Activated CD4-positive, alpha-beta memory T cell treated with anti-CD3 and anti-CD28 coated beads, Interleukin-2, amount 10 ng/mL, durations not matched to agents 7 days and 5 days (primary cell): Measurements from ENCODE around the gene CDC45. TPM values are rescaled to one million over a fixed set of nuclear protein-coding genes. Genes with fewer than 3 reads are reported as not detected.

Experiments used
- CTCF ChIA-PET: fragments of 350-600 bp; sonication (Branson Sonifier 250); formaldehyde crosslinking; loops from one replicate; lab custom pipeline; 2021; ENCODE audit warnings: antibody characterized with exemption, inconsistent platforms; lab: Charles Lee
- POLR2A ChIA-PET: fragments of 350-600 bp; sonication (Branson Sonifier 250); formaldehyde crosslinking; loops from one replicate; lab custom pipeline; 2021; ENCODE audit warnings: antibody characterized with exemption; lab: Charles Lee
- DNase-seq: peaks from one replicate; pipeline ENCODE4 v3.0.0-alpha.2; 2020
- H3K27ac Mint-ChIP-seq: one replicate; pipeline ENCODE4 v1.8.0; 2021; ENCODE audit warnings: mild to moderate bottlenecking, mixed read lengths
- H3K27me3 Mint-ChIP-seq: one replicate; pipeline ENCODE4 v1.8.0; 2021; ENCODE audit warnings: mixed read lengths
- H3K36me3 Mint-ChIP-seq: one replicate; pipeline ENCODE4 v1.8.0; 2021; ENCODE audit warnings: low read depth, mixed read lengths
- H3K4me1 Mint-ChIP-seq: one replicate; pipeline ENCODE4 v1.8.0; 2021; ENCODE audit warnings: mixed read lengths
- H3K4me3 Mint-ChIP-seq: one replicate; pipeline ENCODE4 v1.8.0; 2021; ENCODE audit warnings: mild to moderate bottlenecking, mixed read lengths
- H3K9me3 Mint-ChIP-seq: one replicate; pipeline ENCODE4 v1.8.0; 2021; ENCODE audit warnings: mixed read lengths
- total RNA-seq, 2 experiments: library from RNA; stranded (reverse); gene quantifications; one replicate each; pipeline ENCODE4 v1.2.3, GENCODE V29; 2021

The CDC45 gene
- total RNA-seq, 2 experiments from 2014 or later, result 53.2 to 56.2 TPM

DNA sequence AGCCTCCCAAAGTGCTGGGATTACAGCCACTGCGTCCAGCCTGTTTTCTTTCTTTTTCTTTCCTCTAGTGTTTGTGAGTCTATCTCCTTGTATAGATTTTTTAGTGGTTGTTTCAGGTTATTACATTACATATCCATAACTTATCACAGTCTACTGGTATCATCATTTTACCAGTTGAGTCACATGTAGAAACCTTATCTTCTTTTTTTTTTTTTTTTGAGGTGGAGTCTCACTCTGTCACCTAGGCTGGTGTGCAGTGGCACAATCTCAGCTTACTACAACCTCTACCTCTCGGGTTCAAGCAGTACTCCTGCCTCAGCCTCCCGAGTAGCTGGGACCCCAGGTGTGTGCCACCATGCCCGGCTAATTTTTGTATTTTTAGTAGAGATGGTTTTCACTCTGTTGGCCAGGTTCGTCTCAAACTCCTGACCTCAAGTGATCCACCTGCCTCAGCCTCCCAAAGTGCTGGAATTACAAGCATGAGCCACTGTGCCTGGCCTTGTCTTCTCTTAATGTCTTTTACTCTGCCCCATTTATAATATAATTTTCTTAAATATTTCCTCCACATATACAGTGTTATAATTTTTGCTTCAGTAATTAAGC lies 11.0 kb downstream of the CDC45 start:
- no peak for DNase-seq
- H3K4me3 Mint-ChIP-seq, result no peak overlapping the region

DNA sequence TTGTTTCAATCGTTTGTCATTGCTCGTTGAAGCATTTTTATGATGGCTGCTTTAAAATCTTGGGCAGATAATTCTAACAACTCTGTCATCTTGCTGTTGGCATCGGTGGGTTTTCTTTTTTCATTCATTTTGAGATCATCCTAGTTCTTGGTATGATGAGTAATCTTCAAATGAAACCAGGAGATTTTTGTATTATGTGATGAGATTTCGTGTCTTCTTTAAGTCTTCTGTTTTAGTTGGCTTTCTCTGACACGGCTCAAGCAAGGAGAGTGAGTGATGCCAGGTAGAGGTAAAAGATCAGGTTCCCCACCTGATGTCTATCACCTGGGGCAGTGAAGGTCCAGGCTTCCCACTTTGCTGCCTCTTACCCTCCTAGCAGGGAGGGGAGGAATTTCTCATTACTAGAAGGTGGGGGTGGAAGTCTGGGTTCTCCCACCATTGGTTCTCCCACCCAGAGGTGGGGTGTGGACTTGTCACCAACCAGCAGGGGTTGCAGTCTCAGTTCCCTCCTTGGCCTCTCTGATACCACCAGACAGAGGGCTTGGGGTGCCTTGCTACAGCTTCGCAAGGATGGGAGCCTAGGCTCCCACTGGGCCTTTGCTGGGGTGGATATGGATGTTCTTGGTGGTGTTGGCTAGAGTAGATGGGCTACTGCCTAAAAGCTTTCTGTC lies 12.9 kb downstream of the CDC45 start:
- no peaks in the 10 kb centered on the region for H3K9me3 Mint-ChIP-seq
- POLR2A ChIA-PET, result interaction anchor here (2.2 kb wide), 1 partner anchor 13 kb away, joined by 6 read pairs; the partner anchor contains the start of gene CDC45
- H3K36me3 Mint-ChIP-seq, result peaks cover 54% of the 10 kb centered on the region
- no peaks in the 10 kb centered on the region for H3K27me3 Mint-ChIP-seq
- H3K4me1 Mint-ChIP-seq, result peaks cover 21% of the 10 kb centered on the region
- H3K4me3 Mint-ChIP-seq, result no peak overlapping the region
- DNase-seq, result no peak
- CTCF ChIA-PET, result interaction anchor here (1.8 kb wide), 1 partner anchor 137 kb away, joined by 7 read pairs; no protein-coding TSS in a partner anchor
- H3K27ac Mint-ChIP-seq, result peak overlapping the region; percentile 33

More for the DNA sequence above, 11.0 kb downstream of the CDC45 start:
- no peaks in the 10 kb centered on the region for H3K9me3 Mint-ChIP-seq
- H3K36me3 Mint-ChIP-seq, result peaks cover 48% of the 10 kb centered on the region
- peaks cover 21% of the 10 kb centered on the region for H3K4me1 Mint-ChIP-seq
- ChIA-PET POLR2A (interaction anchor here (1.6 to 3.9 kb wide), 2 partner anchors 11 to 14 kb away, joined by 5 to 17 read pairs; partner anchors contain the start of genes CDC45 and UFD1), CTCF (interaction anchor here (0.6 kb wide), 1 partner anchor 12 kb away, joined by 3 read pairs; no protein-coding TSS in a partner anchor)
- no peaks in the 10 kb centered on the region for H3K27me3 Mint-ChIP-seq
- H3K27ac Mint-ChIP-seq, result no peak overlapping the region

GRCh38 chr22:19494001-19494560 lies 14.4 kb downstream of the CDC45 start:
- Mint-ChIP-seq H3K36me3 (peaks cover 48% of the 10 kb centered on the region), H3K4me3 (no peak overlapping the region), H3K4me1 (peaks cover 21% of the 10 kb centered on the region), H3K27me3 (no peaks in the 10 kb centered on the region), H3K27ac (no peak overlapping the region), H3K9me3 (no peaks in the 10 kb centered on the region)
- ChIA-PET CTCF (interaction anchor here (1.8 kb wide), 1 partner anchor 136 kb away, joined by 7 read pairs; no protein-coding TSS in a partner anchor), POLR2A (interaction anchor here (1.3 to 2.2 kb wide), 2 partner anchors 9 to 14 kb away, joined by 3 to 6 read pairs; partner anchors contain the start of gene CDC45)
- DNase-seq, result no peak

DNA sequence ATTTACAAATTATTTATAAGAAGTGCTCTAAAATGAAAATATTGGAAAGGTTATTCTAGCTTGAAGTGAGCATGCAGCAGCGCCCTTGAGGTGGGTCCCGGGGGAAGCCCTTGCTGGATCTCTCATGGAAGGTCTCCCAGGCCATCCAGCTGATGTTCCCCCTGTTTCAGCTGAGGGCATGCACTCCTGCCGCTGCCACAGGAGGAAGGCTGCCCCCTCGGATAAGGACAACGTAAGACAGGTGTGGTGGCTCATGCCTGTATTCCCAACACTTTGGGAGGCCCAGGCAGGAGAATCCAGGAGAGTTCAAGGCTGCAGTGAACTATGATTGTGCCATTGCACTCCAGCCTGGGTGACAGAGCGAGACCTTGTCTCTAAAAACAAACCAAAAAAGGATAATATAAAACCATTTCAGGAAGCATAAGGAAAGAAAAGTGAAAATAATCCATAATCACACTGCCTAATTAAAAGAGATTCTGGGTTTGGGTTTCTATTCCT lies 15.0 kb downstream of the CDC45 start:
- Mint-ChIP-seq H3K27ac (no peak overlapping the region), H3K4me3 (no peak overlapping the region), H3K36me3 (peaks cover 46% of the 10 kb centered on the region), H3K27me3 (no peaks in the 10 kb centered on the region), H3K4me1 (peaks cover 20% of the 10 kb centered on the region), H3K9me3 (no peaks in the 10 kb centered on the region)
- ChIA-PET CTCF (no interaction called here), POLR2A (interaction anchor here (1.3 to 2.2 kb wide), 2 partner anchors 8 to 15 kb away, joined by 3 to 6 read pairs; partner anchors contain the start of gene CDC45)
- DNase-seq, result no peak

DNA sequence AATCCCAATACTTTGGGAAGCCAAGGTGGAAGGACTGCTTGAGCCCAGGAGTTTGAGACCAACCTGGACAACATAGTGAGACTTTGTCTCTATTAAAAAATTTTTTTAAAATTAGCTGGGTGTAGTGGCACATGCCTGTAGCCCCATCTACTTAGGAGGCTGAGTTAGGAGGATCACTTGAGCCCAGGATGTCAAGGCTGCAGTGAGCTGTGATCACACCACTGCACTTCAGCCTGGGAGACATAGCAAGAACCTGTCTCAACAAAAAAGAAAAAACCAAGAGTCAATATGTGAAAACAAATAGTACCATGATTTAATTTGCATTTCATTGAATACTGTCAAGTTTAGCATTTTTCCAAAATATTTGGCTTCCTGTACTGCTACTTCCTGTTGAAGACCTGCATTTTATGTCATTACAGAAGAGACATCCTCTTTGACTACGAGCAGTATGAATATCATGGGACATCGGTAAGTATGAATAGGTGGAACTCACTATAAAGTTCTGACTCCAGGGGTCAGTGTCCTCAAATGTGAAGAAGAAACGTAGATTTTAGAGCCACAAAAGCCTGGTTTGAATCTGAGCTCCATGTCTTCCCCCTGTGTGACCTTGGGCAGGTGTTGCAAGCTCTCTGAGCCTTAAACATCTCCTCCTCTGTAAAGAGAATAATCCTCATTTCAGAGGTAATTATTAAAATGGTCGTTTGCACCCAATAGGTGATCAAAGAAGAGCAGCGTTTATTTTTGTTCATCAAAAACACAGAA lies 16.0 kb downstream of the CDC45 start:
- H3K4me1 Mint-ChIP-seq, result peaks cover 14% of the 10 kb centered on the region
- CTCF ChIA-PET, result interaction anchor here (1.0 to 1.6 kb wide), 2 partner anchors 127 to 134 kb away, joined by 3 to 8 read pairs; no protein-coding TSS in a partner anchor
- no peak overlapping the region for H3K4me3 Mint-ChIP-seq
- H3K27ac Mint-ChIP-seq, result peak overlapping the region; percentile 23
- POLR2A ChIA-PET, result interaction anchor here (0.9 kb wide), 1 partner anchor 49 kb away, joined by 3 read pairs; the partner anchor contains the start of gene C22orf39
- H3K27me3 Mint-ChIP-seq, result no peaks in the 10 kb centered on the region
- H3K9me3 Mint-ChIP-seq, result no peaks in the 10 kb centered on the region
- H3K36me3 Mint-ChIP-seq, result peaks cover 44% of the 10 kb centered on the region
- no peak for DNase-seq

- CTCF ChIA-PET, result interaction anchor here (1.0 to 1.6 kb wide), 2 partner anchors 127 to 133 kb away, joined by 3 to 8 read pairs; no protein-coding TSS in a partner anchor
- peaks cover 44% of the 10 kb centered on the region for H3K36me3 Mint-ChIP-seq
- H3K9me3 Mint-ChIP-seq, result no peaks in the 10 kb centered on the region
- no peak for DNase-seq
- no peak overlapping the region for H3K27ac Mint-ChIP-seq
- H3K4me3 Mint-ChIP-seq, result no peak overlapping the region
- peaks cover 14% of the 10 kb centered on the region for H3K4me1 Mint-ChIP-seq
- no peaks in the 10 kb centered on the region for H3K27me3 Mint-ChIP-seq
- POLR2A ChIA-PET, result interaction anchor here (0.9 kb wide), 1 partner anchor 49 kb away, joined by 3 read pairs; the partner anchor contains the start of gene C22orf39
Observed at GRCh38 chr22:19496324-19496630, 16.6 kb downstream of the CDC45 start.

GRCh38 chr22:19497245-19497644 lies 17.5 kb downstream of the CDC45 start:
- Mint-ChIP-seq H3K27ac (no peak overlapping the region), H3K9me3 (no peaks in the 10 kb centered on the region), H3K4me3 (no peak overlapping the region), H3K27me3 (no peaks in the 10 kb centered on the region), H3K36me3 (peaks cover 35% of the 10 kb centered on the region), H3K4me1 (peaks cover 4% of the 10 kb centered on the region)
- DNase-seq, result no peak
- ChIA-PET POLR2A (no interaction called here), CTCF (interaction anchor here (1.5 kb wide), 1 partner anchor 133 kb away, joined by 5 read pairs; no protein-coding TSS in a partner anchor)

GRCh38 chr22:19498154-19498865 lies 18.6 kb downstream of the CDC45 start:
- DNase-seq, result no peak
- H3K4me3 Mint-ChIP-seq, result no peak overlapping the region
- no peaks in the 10 kb centered on the region for H3K9me3 Mint-ChIP-seq
- POLR2A ChIA-PET, result interaction anchor here (0.6 to 1.1 kb wide), 2 partner anchors 9 to 54 kb away, joined by 3 read pairs; no protein-coding TSS in a partner anchor
- H3K36me3 Mint-ChIP-seq, result peaks cover 27% of the 10 kb centered on the region
- CTCF ChIA-PET, result interaction anchor here (1.5 kb wide), 1 partner anchor 132 kb away, joined by 5 read pairs; no protein-coding TSS in a partner anchor
- no peak overlapping the region for H3K27ac Mint-ChIP-seq
- no peaks in the 10 kb centered on the region for H3K27me3 Mint-ChIP-seq
- H3K4me1 Mint-ChIP-seq, result no peaks in the 10 kb centered on the region

DNA sequence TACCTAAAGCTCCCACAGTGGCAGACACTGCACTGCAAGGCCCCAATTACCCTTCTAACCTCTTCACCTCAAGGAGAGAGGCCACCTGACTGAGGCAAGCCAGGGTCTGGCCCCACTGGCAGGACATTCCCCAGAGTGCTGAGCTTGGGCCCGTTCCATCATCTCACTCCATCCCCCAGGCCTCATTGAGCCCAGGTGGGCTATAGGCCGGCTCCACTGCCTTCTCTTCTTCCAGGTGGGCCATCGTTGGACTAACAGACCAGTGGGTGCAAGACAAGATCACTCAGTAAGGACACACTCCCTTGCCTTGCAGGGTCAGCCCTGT lies 19.1 kb downstream of the CDC45 start:
- Mint-ChIP-seq H3K27me3 (no peaks in the 10 kb centered on the region), H3K36me3 (peaks cover 28% of the 10 kb centered on the region), H3K9me3 (no peaks in the 10 kb centered on the region), H3K4me1 (peaks cover under 1% of the 10 kb centered on the region), H3K4me3 (no peak overlapping the region), H3K27ac (no peak overlapping the region)
- CTCF ChIA-PET, result no interaction called here
- POLR2A ChIA-PET, result interaction anchor here (1.1 kb wide), 1 partner anchor 10 kb away, joined by 3 read pairs; no protein-coding TSS in a partner anchor
- no peak for DNase-seq

DNA sequence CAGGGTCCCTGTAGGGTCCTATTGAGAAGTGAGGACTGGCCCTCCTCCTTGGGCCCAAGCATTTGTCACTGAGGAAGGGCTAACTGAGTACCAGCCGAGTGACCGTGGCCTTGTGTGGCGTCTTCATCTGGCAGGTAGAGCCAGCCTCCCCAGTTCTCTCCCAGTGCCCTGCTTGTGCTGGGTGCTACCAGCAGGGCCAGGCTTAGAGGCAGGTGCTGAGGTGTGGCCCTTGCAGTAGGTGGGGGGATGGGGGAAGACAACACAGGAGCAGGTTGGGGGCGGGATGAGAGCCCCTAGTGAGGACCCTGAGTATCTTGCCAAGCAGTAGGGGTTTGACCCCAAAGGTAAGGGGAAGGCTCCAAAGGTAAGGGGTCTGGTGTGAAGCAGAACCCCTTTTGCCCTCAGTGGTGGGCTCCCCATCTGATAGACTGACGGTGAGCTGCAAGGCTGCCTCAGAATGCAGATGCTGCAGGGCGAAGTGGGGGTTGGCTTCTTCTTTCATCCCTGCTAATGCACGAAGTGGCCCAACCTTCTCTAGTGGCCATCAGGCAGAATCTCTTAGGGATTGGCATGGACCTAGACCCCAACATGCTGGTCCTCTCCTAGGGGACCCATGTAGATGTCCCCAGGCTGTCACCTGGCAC lies 19.6 kb downstream of the CDC45 start:
- Mint-ChIP-seq H3K36me3 (peaks cover 28% of the 10 kb centered on the region), H3K9me3 (no peaks in the 10 kb centered on the region), H3K27ac (no peak overlapping the region), H3K27me3 (no peaks in the 10 kb centered on the region), H3K4me3 (no peak overlapping the region), H3K4me1 (peaks cover 4% of the 10 kb centered on the region)
- ChIA-PET CTCF (no interaction called here), POLR2A (no interaction called here)
- no peak for DNase-seq

DNA sequence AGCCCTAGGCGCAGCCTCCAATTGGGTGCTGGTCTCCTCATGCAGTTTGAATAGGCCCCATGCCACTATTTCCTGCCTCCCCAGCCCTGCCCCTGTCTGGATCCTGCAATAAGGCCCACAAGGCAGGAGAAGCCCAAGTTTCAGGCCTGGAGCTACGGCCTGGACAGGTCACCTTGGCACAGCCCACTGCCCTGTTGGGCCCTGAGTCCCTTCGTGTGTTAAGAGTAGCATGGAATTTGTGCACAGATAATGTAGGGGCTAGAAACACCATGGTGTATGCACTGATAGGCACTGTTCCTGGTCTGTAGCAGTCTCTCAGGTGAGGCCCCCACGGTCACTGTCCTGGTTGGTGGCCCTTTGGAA lies 20.1 kb downstream of the CDC45 start:
- DNase-seq, result no peak
- no peaks in the 10 kb centered on the region for H3K9me3 Mint-ChIP-seq
- H3K4me3 Mint-ChIP-seq, result no peak overlapping the region
- no peaks in the 10 kb centered on the region for H3K27me3 Mint-ChIP-seq
- ChIA-PET POLR2A (no interaction called here), CTCF (no interaction called here)
- H3K27ac Mint-ChIP-seq, result no peak overlapping the region
- peaks cover 9% of the 10 kb centered on the region for H3K4me1 Mint-ChIP-seq
- H3K36me3 Mint-ChIP-seq, result peaks cover 28% of the 10 kb centered on the region
